ENCODE results near the gene HDAC9. TPM values are rescaled to one million over a fixed set of nuclear protein-coding genes. Genes with fewer than 3 reads are reported as not detected.

Gene HDAC9
- total RNA-seq, 2 donors from 2014 or later, result 4.9 to 12.9 TPM

DNA sequence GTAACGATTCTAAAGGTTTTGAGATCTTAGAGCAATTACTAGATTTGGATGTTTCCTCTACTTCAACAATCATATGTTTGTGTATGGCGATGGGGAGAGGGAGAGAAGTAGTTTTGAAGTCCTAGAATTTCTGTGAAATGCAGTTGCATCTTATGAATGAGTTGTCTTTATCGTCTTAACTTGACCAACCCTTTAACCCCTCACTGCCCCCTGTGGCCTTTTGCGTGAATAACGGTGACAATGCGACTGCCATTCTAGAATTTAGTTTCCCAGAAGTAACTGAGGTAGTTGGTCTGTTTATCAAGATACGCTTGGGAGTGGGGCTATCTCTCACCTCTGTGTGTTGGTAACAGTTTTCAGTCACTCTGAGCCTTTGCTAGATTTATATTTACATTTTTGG, 204.6 kb downstream of the HDAC9 start:
- DNase-seq (no peak), ATAC-seq (no peak)
- H3K4me1 ChIP-seq, result no peaks in the 10 kb centered on the region
- WGBS, 2 donors, result 55 to 64% methylated on average over 7 of the region's 7 CpGs
- no peaks in the 10 kb centered on the region for H3K9me3 ChIP-seq
- no peaks in the 10 kb centered on the region for H3K36me3 ChIP-seq (replicated peaks in 1 of 2; ENCODE audit: insufficient read depth in 1 of 2, low read depth in 2 of 2)
- TF ChIP-seq POLR2A (IDR thresholded peaks at IDR 0.05) (no peak), CTCF (IDR thresholded peaks at IDR 0.05) (no peak)
- H3K27me3 ChIP-seq, result no peaks in the 10 kb centered on the region
- H3K27ac ChIP-seq, result no peak overlapping the region
- intact Hi-C loops (cut with DNase I), result no loop called here
- H3K4me3 ChIP-seq, result no peak overlapping the region

DNA sequence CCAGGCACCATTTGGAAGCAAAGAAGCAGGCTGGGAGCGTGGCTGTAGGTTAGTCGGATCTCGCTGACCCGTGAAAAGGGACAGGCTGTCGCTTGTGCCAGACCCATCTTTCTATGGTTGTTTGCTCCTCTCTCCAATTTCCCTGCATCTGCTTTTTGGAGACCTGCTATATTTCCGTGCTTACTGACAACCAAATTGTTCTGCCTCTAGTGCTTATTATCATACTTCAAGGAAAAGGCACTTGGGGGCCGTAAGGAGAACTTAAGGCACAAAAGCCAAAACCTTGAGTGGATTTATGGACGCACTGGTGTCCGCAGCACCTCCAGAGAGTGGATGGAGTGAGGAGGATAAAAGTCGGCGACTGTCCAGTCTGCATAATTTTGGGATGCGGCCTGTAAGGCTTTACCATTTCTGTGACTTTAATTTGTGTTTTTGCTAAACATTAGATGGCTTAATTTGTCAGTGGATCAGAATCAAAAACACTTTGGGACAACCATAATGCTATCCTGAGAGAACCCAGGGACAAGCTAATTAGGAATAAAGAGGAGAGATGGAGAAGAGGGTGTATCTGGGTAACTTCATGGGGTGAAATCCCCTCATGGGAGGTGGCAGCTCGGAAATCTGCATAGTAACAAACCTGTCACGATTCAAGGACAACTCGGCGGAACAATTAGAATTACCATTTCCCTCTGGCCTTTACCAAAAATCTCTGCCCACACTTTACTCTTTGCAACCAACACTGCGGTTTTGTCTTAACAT, 206.7 kb downstream of the HDAC9 start:
- Histone ChIP-seq H3K27ac (no peak overlapping the region), H3K9me3 (no peaks in the 10 kb centered on the region), H3K36me3 (replicated peaks in 1 of 2; ENCODE audit: insufficient read depth in 1 of 2, low read depth in 2 of 2) (no peaks in the 10 kb centered on the region), H3K4me3 (no peak overlapping the region), H3K27me3 (no peaks in the 10 kb centered on the region), H3K4me1 (no peaks in the 10 kb centered on the region)
- no peak for DNase-seq
- 74% methylated on average over 17 of the region's 17 CpGs for WGBS, 2 donors
- no peak for ATAC-seq
- intact Hi-C loops (cut with DNase I), result no loop called here
- TF ChIP-seq POLR2A (IDR thresholded peaks at IDR 0.05), result no peak
- no peak for TF ChIP-seq CTCF (IDR thresholded peaks at IDR 0.05)

DNA sequence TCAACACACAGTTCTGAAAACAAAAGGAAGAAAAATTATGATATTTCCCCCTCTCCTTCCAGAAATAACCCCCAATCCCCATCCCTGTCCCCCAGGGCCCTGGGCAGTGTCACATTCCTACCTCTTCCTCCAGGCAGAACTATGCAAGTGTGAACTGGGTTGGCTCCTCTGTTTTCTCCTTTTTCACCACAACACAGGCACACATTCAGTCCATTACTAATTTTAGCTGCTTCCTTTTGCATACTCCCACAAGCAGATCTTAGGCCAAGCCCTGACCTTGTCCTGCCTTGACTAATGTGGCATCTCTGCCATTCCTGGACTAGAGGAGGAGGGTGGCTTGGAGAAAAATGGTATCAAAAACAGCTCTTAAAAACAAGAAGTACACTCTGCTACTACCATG, 208.1 kb downstream of the HDAC9 start:
- no peak overlapping the region for H3K27ac ChIP-seq
- no peak overlapping the region for H3K4me3 ChIP-seq
- no peaks in the 10 kb centered on the region for H3K27me3 ChIP-seq
- DNase-seq (no peak), ATAC-seq (no peak)
- H3K9me3 ChIP-seq, result no peaks in the 10 kb centered on the region
- H3K36me3 ChIP-seq (replicated peaks in 1 of 2; ENCODE audit: insufficient read depth in 1 of 2, low read depth in 2 of 2), result no peaks in the 10 kb centered on the region
- intact Hi-C loops (cut with DNase I), result no loop called here
- TF ChIP-seq CTCF (IDR thresholded peaks at IDR 0.05) (no peak), POLR2A (IDR thresholded peaks at IDR 0.05) (no peak)
- H3K4me1 ChIP-seq, result no peaks in the 10 kb centered on the region

GRCh38 chr7:18706670-18707069, 211.1 kb downstream of the HDAC9 start:
- ATAC-seq, result no peak
- Histone ChIP-seq H3K27me3 (no peaks in the 10 kb centered on the region), H3K36me3 (replicated peaks in 1 of 2; ENCODE audit: insufficient read depth in 1 of 2, low read depth in 2 of 2) (no peaks in the 10 kb centered on the region), H3K4me1 (no peaks in the 10 kb centered on the region), H3K27ac (no peak overlapping the region), H3K9me3 (no peaks in the 10 kb centered on the region), H3K4me3 (no peak overlapping the region)
- WGBS, 2 donors, result 35 to 49% methylated on average over 3 of the region's 3 CpGs
- no peak for DNase-seq
- no peak for TF ChIP-seq POLR2A (IDR thresholded peaks at IDR 0.05)
- no peak for TF ChIP-seq CTCF (IDR thresholded peaks at IDR 0.05)
- intact Hi-C loops (cut with DNase I), result no loop called here

DNA sequence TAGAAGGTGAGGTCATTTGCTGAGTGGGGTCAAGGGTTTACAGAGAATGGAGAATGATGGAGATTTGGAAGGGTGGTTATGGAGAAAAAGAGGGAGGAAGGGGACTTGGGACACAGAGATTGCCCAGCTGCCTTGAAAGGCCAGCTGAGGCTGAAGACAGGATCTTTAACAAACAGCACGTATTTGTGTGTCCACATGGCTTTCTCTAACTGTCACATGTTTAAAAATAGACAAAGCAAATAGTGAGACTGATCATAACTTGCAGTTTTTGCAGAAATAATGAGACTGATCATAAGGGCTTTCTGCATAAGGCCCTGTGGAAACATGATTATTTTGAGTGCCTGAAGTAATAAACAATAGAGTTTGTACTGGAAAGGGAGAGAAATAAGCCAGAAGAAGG, 212.7 kb downstream of the HDAC9 start:
- Histone ChIP-seq H3K9me3 (no peaks in the 10 kb centered on the region), H3K27me3 (no peaks in the 10 kb centered on the region), H3K36me3 (replicated peaks in 1 of 2; ENCODE audit: insufficient read depth in 1 of 2, low read depth in 2 of 2) (no peaks in the 10 kb centered on the region), H3K4me3 (no peak overlapping the region), H3K4me1 (no peaks in the 10 kb centered on the region), H3K27ac (no peak overlapping the region)
- DNase-seq (no peak), ATAC-seq (no peak)
- intact Hi-C loops (cut with DNase I), result no loop called here
- no peak for TF ChIP-seq POLR2A (IDR thresholded peaks at IDR 0.05)
- no peak for TF ChIP-seq CTCF (IDR thresholded peaks at IDR 0.05)
- 25 to 42% methylated on average over 1 of the region's 1 CpG for WGBS, 2 donors
